Measurements from ENCODE around the gene UBE2V1. TPM values are rescaled to one million over a fixed set of nuclear protein-coding genes. Genes with fewer than 3 reads are reported as not detected.

The UBE2V1 gene
- total and polyA plus RNA-seq, 2 experiments from 2014 or later = 64.0 to 112 TPM

DNA sequence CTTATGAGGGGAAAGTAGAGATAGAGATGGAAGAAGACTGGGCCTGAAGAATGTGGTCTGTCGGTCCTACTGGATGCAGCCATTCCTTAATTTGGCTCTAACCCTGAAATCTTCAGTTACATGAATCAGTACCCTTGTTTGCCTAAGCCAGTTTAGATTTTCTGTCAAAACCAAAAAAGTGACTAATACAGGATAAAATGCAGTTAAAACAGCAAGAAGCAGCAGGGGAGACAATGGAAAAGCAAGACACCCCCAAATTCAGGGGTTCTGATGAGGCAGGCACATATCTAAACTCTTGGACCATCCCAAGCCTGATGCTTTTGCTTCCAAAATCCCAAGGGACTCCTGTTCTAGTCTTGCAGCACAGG is 17.4 kb upstream of the UBE2V1 start:
- Histone ChIP-seq H3K4me2 (no peak overlapping the region), H3K36me3 (replicated peaks; ENCODE audit: insufficient read depth, low read depth) (no peaks in the 10 kb centered on the region), H3K9me2 (replicated peaks; ENCODE audit: insufficient read depth) (no peaks in the 10 kb centered on the region), H3K9me3 (ENCODE audit: low read depth) (no peaks in the 10 kb centered on the region), H3K27me3 (no peaks in the 10 kb centered on the region), H3K79me2 (peaks cover 17% of the 10 kb centered on the region), H3K4me1 (ENCODE audit: insufficient read depth) (peaks cover 3% of the 10 kb centered on the region), H3K27ac (no peak overlapping the region), H4K20me1 (ENCODE audit: insufficient read depth, poor library complexity, severe bottlenecking) (no peaks in the 10 kb centered on the region), H3K4me3 (no peak overlapping the region), H2AFZ (no peak overlapping the region)
- TF ChIP-seq EZH2phosphoT487 (IDR thresholded peaks at IDR 0.05; ENCODE audit: low read depth, severe bottlenecking, unreplicated experiment) = no peak
- no peak for TF ChIP-seq EZH2 (IDR thresholded peaks at IDR 0.05; ENCODE audit: borderline replicate concordance)
- TF ChIP-seq, protein P1, sequence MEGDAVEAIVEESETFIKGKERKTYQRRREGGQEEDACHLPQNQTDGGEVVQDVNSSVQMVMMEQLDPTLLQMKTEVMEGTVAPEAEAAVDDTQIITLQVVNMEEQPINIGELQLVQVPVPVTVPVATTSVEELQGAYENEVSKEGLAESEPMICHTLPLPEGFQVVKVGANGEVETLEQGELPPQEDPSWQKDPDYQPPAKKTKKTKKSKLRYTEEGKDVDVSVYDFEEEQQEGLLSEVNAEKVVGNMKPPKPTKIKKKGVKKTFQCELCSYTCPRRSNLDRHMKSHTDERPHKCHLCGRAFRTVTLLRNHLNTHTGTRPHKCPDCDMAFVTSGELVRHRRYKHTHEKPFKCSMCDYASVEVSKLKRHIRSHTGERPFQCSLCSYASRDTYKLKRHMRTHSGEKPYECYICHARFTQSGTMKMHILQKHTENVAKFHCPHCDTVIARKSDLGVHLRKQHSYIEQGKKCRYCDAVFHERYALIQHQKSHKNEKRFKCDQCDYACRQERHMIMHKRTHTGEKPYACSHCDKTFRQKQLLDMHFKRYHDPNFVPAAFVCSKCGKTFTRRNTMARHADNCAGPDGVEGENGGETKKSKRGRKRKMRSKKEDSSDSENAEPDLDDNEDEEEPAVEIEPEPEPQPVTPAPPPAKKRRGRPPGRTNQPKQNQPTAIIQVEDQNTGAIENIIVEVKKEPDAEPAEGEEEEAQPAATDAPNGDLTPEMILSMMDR (IDR thresholded peaks at IDR 0.05; ENCODE audit: poor library complexity) = no peak
- no peak for DNase-seq (ENCODE audit: low spot score)
- 100% methylated on average over 1 of the region's 1 CpG for WGBS (ENCODE audit: low lambda C conversion rate, missing lambda C conversion rate)

DNA sequence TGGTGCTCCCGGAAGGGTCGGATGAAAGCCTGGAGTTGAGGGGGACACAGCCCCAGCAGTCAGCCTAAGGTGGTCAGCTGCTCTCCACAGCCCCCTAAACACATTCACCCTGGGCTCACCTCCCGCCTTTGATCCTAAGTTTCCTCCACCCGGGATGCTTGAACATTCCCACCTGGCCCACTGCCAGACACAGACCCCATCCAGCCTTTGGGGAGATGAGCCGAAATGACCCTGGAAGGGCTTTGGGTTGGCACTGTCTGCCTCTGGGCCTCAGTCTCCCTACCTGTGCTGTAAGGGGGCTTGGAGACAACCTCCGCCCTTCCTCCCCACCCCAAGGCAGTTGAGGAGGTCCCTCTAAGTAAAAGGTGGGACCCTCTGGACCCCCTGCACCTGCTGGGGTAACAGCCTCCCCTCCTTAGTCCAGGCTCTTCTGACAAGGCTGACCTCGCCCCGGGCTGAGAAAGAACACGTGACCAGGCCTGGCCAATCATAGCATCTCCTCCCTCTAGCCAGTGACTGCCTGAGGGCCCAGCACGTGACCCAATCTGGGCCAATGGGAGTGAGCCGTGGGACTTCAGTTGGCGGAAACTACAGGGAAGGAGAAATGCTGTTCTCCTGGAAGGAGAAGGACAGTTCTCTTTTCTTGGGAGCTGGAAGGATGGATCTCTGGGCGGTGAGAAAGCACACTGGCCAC is 16.9 kb upstream of the UBE2V1 start:
- Histone ChIP-seq H3K27me3 (no peaks in the 10 kb centered on the region), H3K4me1 (ENCODE audit: insufficient read depth) (peaks cover 3% of the 10 kb centered on the region), H3K36me3 (replicated peaks; ENCODE audit: insufficient read depth, low read depth) (no peaks in the 10 kb centered on the region), H3K79me2 (peaks cover 12% of the 10 kb centered on the region), H3K4me3 (no peak overlapping the region), H3K27ac (no peak overlapping the region), H3K9me3 (ENCODE audit: low read depth) (no peaks in the 10 kb centered on the region), H3K4me2 (no peak overlapping the region), H3K9me2 (replicated peaks; ENCODE audit: insufficient read depth) (no peaks in the 10 kb centered on the region), H2AFZ (no peak overlapping the region), H4K20me1 (ENCODE audit: insufficient read depth, poor library complexity, severe bottlenecking) (no peaks in the 10 kb centered on the region)
- 94% methylated on average over 13 of the region's 13 CpGs for WGBS (ENCODE audit: low lambda C conversion rate, missing lambda C conversion rate)
- TF ChIP-seq EZH2 (IDR thresholded peaks at IDR 0.05; ENCODE audit: borderline replicate concordance) = no peak
- TF ChIP-seq EZH2phosphoT487 (IDR thresholded peaks at IDR 0.05; ENCODE audit: low read depth, severe bottlenecking, unreplicated experiment) = no peak
- TF ChIP-seq, protein P1 (IDR thresholded peaks at IDR 0.05; ENCODE audit: poor library complexity) = no peak
- no peak for DNase-seq (ENCODE audit: low spot score)

DNA sequence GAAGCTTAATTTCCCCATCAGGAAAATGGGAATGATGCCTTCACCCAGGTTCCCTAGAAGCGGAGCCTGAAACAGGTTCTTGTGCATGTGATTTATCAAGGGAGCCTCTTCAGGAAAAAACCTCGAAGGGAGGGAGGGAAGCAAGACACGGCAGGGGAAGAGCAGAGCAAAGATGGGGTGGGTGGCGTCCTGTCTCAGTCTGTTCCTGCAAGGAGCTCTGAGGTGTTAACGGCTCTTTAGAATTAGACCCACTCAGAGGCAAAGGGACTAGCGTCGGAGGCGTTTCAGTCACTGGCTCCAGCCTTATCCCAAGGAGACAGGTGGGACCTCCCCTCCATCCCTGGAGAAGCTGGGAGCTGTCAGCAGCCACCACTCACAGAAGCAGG is 15.6 kb upstream of the UBE2V1 start:
- Histone ChIP-seq H3K4me2 (no peak overlapping the region), H3K36me3 (replicated peaks; ENCODE audit: insufficient read depth, low read depth) (no peaks in the 10 kb centered on the region), H3K9me3 (ENCODE audit: low read depth) (no peaks in the 10 kb centered on the region), H3K27ac (no peak overlapping the region), H3K27me3 (no peaks in the 10 kb centered on the region), H4K20me1 (ENCODE audit: insufficient read depth, poor library complexity, severe bottlenecking) (no peaks in the 10 kb centered on the region), H3K79me2 (peaks cover 5% of the 10 kb centered on the region), H3K9me2 (replicated peaks; ENCODE audit: insufficient read depth) (no peaks in the 10 kb centered on the region), H3K4me1 (ENCODE audit: insufficient read depth) (peaks cover 3% of the 10 kb centered on the region), H2AFZ (no peak overlapping the region), H3K4me3 (no peak overlapping the region)
- 96% methylated on average over 8 of the region's 8 CpGs for WGBS (ENCODE audit: low lambda C conversion rate, missing lambda C conversion rate)
- no peak for DNase-seq (ENCODE audit: low spot score)
- TF ChIP-seq, protein P1 (IDR thresholded peaks at IDR 0.05; ENCODE audit: poor library complexity) = no peak
- TF ChIP-seq EZH2 (IDR thresholded peaks at IDR 0.05; ENCODE audit: borderline replicate concordance) = no peak
- no peak for TF ChIP-seq EZH2phosphoT487 (IDR thresholded peaks at IDR 0.05; ENCODE audit: low read depth, severe bottlenecking, unreplicated experiment)
